HL-60 (cell line): ENCODE measurements around the gene ANKRD12.
A peak's percentile ranks its signal among the peaks of the same experiment; 100 is the strongest.

ENCODE experiments used
- DNase-seq, 2 experiments: peaks; one replicate each; pipeline ENCODE4 v3.0.0-alpha.2; 2010 to 2020; ENCODE audit warnings: low read depth in 1 of 2, low spot score in 1 of 2
- H3K27ac ChIP-seq: fragments of 250-450 bp; sonication (Bioruptor Pico); replicated peaks from 2 replicates; pipeline ENCODE4 v1.5.1; 2020; ENCODE audit warnings: mild to moderate bottlenecking, moderate library complexity
- H3K27me3 ChIP-seq: fragments of 250-450 bp; sonication (Bioruptor Pico); 2 replicates; pipeline ENCODE4 v1.5.1; 2021; ENCODE audit warnings: mild to moderate bottlenecking, moderate library complexity; ENCODE audit not compliant: insufficient read depth, poor library complexity, severe bottlenecking
- H3K4me3 ChIP-seq: replicated peaks from 2 replicates; pipeline ENCODE4 v1.5.1; 2011; ENCODE audit warnings: mild to moderate bottlenecking, control low read depth, low read length; ENCODE audit not compliant: insufficient read depth
- GABPA ChIP-seq: IDR thresholded peaks from 2 replicates; pipeline ENCODE4 v1.6.1; 2012; ENCODE audit warnings: low read depth
- POLR2AphosphoS5 ChIP-seq: IDR thresholded peaks from 2 replicates; pipeline ENCODE4 v1.6.1; 2012; ENCODE audit warnings: low read depth
- SPI1 ChIP-seq: IDR thresholded peaks from 2 replicates; pipeline ENCODE4 v1.6.1; 2012; ENCODE audit warnings: low read depth, mild to moderate bottlenecking, borderline replicate concordance
- TF ChIP-seq, protein P1 (sequence below): IDR thresholded peaks from 2 replicates; pipeline ENCODE4 v1.6.1; 2012; ENCODE audit warnings: low read depth; ENCODE audit not compliant: insufficient replicate concordance
- TF ChIP-seq, protein P2 (sequence below): IDR thresholded peaks from one replicate; pipeline ENCODE4 v1.5.1; 2011; ENCODE audit warnings: low read length, control low read depth, inconsistent platforms; ENCODE audit not compliant: insufficient read depth

Gene ANKRD12

DNA sequence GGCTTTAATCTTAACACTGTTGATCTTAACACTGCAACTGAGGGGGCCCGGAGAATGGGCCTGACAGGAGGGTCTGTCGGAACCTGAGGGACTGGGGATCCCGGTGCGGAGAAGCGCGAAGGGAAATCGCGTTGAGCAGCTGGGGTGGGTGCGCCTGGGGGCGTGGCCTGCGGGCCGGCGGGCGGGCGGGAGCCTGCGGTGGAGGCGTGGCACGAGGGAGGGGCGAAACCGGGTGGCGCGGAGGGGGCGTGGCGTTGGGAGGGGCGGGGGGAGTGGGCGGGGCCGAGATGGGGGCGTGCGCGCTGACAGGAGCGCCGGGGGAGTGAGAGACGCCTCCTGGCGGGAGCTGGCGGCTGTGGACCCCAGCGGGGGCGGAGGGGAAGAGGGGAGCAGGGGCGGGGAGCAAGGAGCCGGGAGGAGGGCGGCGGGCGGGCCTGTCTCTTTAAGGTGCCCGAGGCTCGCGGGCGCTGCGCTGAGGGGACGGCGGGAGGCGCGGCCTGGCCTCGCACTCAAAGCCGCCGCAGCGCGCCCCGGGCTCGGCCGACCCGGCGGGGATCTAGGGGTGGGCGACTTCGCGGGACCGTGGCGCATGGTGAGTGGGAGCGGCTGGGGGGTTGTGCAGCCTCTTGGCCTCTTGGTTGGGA is 197.9 kb downstream of the ANKRD12 start, which contains the start of gene TWSG1:
Gene TWSG1, plus strand, starts transcription at position 445 of the 644 bp plus-strand sequence. CDS start 2,457 bp downstream, outside the sequence.
- H3K27ac ChIP-seq: no peak within 1 kb of the TSS
- H3K4me3 ChIP-seq: peak within 1 kb of the TSS; percentile 69
- DNase-seq: peak; percentile 87 to 91
- H3K27me3 ChIP-seq: no peaks in the 10 kb centered on the region
- TF ChIP-seq, protein P1, sequence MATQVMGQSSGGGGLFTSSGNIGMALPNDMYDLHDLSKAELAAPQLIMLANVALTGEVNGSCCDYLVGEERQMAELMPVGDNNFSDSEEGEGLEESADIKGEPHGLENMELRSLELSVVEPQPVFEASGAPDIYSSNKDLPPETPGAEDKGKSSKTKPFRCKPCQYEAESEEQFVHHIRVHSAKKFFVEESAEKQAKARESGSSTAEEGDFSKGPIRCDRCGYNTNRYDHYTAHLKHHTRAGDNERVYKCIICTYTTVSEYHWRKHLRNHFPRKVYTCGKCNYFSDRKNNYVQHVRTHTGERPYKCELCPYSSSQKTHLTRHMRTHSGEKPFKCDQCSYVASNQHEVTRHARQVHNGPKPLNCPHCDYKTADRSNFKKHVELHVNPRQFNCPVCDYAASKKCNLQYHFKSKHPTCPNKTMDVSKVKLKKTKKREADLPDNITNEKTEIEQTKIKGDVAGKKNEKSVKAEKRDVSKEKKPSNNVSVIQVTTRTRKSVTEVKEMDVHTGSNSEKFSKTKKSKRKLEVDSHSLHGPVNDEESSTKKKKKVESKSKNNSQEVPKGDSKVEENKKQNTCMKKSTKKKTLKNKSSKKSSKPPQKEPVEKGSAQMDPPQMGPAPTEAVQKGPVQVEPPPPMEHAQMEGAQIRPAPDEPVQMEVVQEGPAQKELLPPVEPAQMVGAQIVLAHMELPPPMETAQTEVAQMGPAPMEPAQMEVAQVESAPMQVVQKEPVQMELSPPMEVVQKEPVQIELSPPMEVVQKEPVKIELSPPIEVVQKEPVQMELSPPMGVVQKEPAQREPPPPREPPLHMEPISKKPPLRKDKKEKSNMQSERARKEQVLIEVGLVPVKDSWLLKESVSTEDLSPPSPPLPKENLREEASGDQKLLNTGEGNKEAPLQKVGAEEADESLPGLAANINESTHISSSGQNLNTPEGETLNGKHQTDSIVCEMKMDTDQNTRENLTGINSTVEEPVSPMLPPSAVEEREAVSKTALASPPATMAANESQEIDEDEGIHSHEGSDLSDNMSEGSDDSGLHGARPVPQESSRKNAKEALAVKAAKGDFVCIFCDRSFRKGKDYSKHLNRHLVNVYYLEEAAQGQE: no peak
- TF ChIP-seq POLR2AphosphoS5 (no peak), GABPA (no peak), SPI1 (no peak)
- TF ChIP-seq, protein P2, sequence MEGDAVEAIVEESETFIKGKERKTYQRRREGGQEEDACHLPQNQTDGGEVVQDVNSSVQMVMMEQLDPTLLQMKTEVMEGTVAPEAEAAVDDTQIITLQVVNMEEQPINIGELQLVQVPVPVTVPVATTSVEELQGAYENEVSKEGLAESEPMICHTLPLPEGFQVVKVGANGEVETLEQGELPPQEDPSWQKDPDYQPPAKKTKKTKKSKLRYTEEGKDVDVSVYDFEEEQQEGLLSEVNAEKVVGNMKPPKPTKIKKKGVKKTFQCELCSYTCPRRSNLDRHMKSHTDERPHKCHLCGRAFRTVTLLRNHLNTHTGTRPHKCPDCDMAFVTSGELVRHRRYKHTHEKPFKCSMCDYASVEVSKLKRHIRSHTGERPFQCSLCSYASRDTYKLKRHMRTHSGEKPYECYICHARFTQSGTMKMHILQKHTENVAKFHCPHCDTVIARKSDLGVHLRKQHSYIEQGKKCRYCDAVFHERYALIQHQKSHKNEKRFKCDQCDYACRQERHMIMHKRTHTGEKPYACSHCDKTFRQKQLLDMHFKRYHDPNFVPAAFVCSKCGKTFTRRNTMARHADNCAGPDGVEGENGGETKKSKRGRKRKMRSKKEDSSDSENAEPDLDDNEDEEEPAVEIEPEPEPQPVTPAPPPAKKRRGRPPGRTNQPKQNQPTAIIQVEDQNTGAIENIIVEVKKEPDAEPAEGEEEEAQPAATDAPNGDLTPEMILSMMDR: no peak

DNA sequence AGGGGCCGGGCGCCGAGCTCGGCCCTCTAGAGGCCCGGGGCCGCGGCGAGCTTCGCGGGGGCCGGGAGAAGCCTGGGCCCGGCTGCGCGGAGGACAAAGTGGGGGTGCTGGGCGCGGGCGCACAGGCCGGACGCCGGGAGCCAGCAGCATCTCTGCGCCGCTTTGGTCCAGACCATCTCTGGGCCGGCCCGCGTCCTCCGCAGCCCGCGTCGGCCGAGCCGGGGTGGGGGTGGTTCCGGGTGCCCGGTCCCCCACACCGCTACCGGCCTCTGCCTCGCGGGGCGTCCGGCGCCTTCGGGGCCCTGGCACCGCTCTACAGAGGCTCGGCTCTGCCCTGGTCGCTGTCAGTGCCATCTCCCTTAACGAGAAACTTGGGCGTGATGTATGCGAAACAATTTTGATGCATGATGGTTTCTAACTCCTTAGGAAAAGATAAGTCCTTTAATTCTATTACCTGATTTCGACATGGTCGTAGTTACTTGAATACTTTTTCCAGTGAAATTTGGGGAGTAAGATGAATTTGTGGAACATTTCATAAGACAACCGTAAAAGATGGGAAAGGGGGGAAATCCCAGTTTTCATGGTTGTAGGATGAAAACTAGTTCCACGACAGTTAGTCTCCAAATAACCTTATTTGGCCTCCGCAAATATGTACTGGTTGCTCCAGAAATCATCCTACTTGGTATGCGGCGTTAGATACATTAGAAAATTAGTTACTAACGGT is 198.6 kb downstream of the ANKRD12 start:
- TF ChIP-seq GABPA: no peak
- TF ChIP-seq POLR2AphosphoS5: no peak
- TF ChIP-seq, protein P1: no peak
- TF ChIP-seq, protein P2: no peak
- TF ChIP-seq SPI1: no peak
- H3K4me3 ChIP-seq: peak overlapping the region; percentile 69
- H3K27me3 ChIP-seq: no peaks in the 10 kb centered on the region
- DNase-seq: peak in 1 of 2 experiments; percentile 41
- H3K27ac ChIP-seq: no peak overlapping the region
